ENCODE data around the gene TTN. TPM values are rescaled to one million over a fixed set of nuclear protein-coding genes. Genes with fewer than 3 reads are reported as not detected.

Gene TTN
- total and polyA plus RNA-seq, 2 of the 8 experiments (the other 6 are each of a cell fraction or from before 2014, with no cell fraction given), result 0.30 to 9.7 TPM

GRCh38 chr2:178550352-178550751 lies 256.9 kb downstream of the TTN start:
- Histone ChIP-seq H2AFZ (ENCODE audit: low read length) (no peak overlapping the region), H3K23me2 (ENCODE audit: low read depth, low read length) (no peaks in the 10 kb centered on the region), H4K91ac (replicated peaks; ENCODE audit: insufficient read length, low read length) (no peak overlapping the region), H4K20me1 (replicated peaks in 1 of 2; ENCODE audit: control insufficient read depth in 1 of 2, insufficient read depth in 2 of 2, low read length in 2 of 2) (peaks cover 3 to 5% of the 10 kb centered on the region in 2 experiments), H4K8ac (ENCODE audit: extremely low read depth, insufficient read depth, low read length) (no peak overlapping the region), H3K4ac (replicated peaks; ENCODE audit: insufficient read length, low read depth, low read length) (no peak overlapping the region), H2BK15ac (ENCODE audit: low read length) (no peak overlapping the region), H2BK12ac (ENCODE audit: low read depth, low read length) (no peak overlapping the region), H3K9ac (replicated peaks in 1 of 4; ENCODE audit: extremely low read depth in 1 of 4, low read depth in 3 of 4, low read length in 3 of 4) (no peak overlapping the region), H3K27me3 (replicated peaks in 1 of 4; ENCODE audit: control insufficient read depth in 3 of 4, extremely low read depth in 1 of 4, insufficient read depth in 3 of 4, low read length in 3 of 4) (no peaks in the 10 kb centered on the region), H3K14ac (ENCODE audit: insufficient read length) (no peak overlapping the region), H3K36me3 (ENCODE audit: control insufficient read depth in 2 of 4, insufficient read depth in 4 of 4, low read length in 3 of 4) (peaks cover 2 to 32% (median 8%) of the 10 kb centered on the region in 4 experiments; a peak in 6 of 8 replicates), H3K4me1 (replicated peaks in 1 of 4; ENCODE audit: control insufficient read depth in 3 of 4, insufficient read depth in 4 of 4, low read length in 3 of 4) (no peaks in the 10 kb centered on the region), H4K5ac (ENCODE audit: insufficient read length, low read depth, low read length) (no peak overlapping the region), H2BK120ac (replicated peaks; ENCODE audit: low read depth, low read length) (no peak overlapping the region), H3K18ac (ENCODE audit: extremely low read depth, low read length) (no peak overlapping the region), H2BK5ac (ENCODE audit: low read depth, low read length) (no peak overlapping the region), H2AK5ac (ENCODE audit: low read depth, low read length) (no peak overlapping the region), H2BK20ac (ENCODE audit: low read length) (no peak overlapping the region), H3K4me3 (ENCODE audit: extremely low read depth in 1 of 4, insufficient read depth in 2 of 4, low read depth in 3 of 4, low read length in 4 of 4) (no peak overlapping the region), H3K27ac (ENCODE audit: low read depth, low read length) (no peak overlapping the region), H3K9me3 (ENCODE audit: insufficient read depth in 2 of 2, low read depth in 1 of 2, low read length in 1 of 2) (no peaks in the 10 kb centered on the region), H3K79me1 (ENCODE audit: low read depth, low read length) (no peaks in the 10 kb centered on the region), H3K79me2 (ENCODE audit: control insufficient read depth in 1 of 2, insufficient read depth in 2 of 2, low read length in 2 of 2) (no peaks in the 10 kb centered on the region), H3K23ac (ENCODE audit: insufficient read length) (no peak overlapping the region), H3K4me2 (ENCODE audit: insufficient read depth in 1 of 2, low read depth in 2 of 2, low read length in 2 of 2) (no peak overlapping the region), H3K56ac (replicated peaks; ENCODE audit: insufficient read length, low read depth, low read length) (no peak overlapping the region)
- POLR2A ChIA-PET (ENCODE audit: partially characterized antibody), result no interaction called here
- WGBS, 2 experiments (ENCODE audit: extremely low coverage in 1 of 2, insufficient coverage in 1 of 2, insufficient read length in 1 of 2, insufficient replicate concordance in 2 of 2, low coverage in 1 of 2, low lambda C conversion rate in 2 of 2, missing lambda C conversion rate in 1 of 2), result 80% methylated on average over 2 of the region's 2 CpGs; no CpG with 5 or more reads in 1 of the 2 experiments
- FAIRE-seq (no peak), DNase-seq (ENCODE audit: low read depth in 1 of 2, low spot score in 2 of 2) (no peak)
- CTCF ChIA-PET (ENCODE audit: partially characterized antibody), result no interaction called here
- TF ChIP-seq ZNF274 (IDR thresholded peaks at IDR 0.05; ENCODE audit: borderline replicate concordance, extremely low read depth, low read length) (no peak), SP2 (IDR thresholded peaks at IDR 0.05; ENCODE audit: low read length) (no peak), CBX8 (IDR thresholded peaks at IDR 0.05; ENCODE audit: borderline replicate concordance, low read depth, low read length) (no peak), MAX (IDR thresholded peaks at IDR 0.05) (no peak), EGR1 (IDR thresholded peaks at IDR 0.05; ENCODE audit: borderline replicate concordance, low read depth, low read length) (no peak), GTF2F1 (IDR thresholded peaks at IDR 0.05; ENCODE audit: borderline replicate concordance, low read depth, low read length) (no peak), CBX5 (IDR thresholded peaks at IDR 0.05; ENCODE audit: low read depth, low read length) (no peak), CREB1 (IDR thresholded peaks at IDR 0.05) (no peak), TCF12 (IDR thresholded peaks at IDR 0.05; ENCODE audit: low read depth, low read length) (no peak), NANOG (IDR thresholded peaks at IDR 0.05; ENCODE audit: insufficient read depth, low read depth, low read length, poor library complexity, severe bottlenecking) (no peak), HDAC2 (IDR thresholded peaks at IDR 0.05; ENCODE audit: borderline replicate concordance in 1 of 2, low read depth in 2 of 2, low read length in 2 of 2) (no peak), JUND (IDR thresholded peaks at IDR 0.05; ENCODE audit: low read length) (no peak), YY1 (IDR thresholded peaks at IDR 0.05; ENCODE audit: low read depth, low read length) (no peak), CHD2 (IDR thresholded peaks at IDR 0.05; ENCODE audit: low read length) (no peak), TBP (IDR thresholded peaks at IDR 0.05; ENCODE audit: low read depth, low read length) (no peak), BRCA1 (IDR thresholded peaks at IDR 0.05; ENCODE audit: low read depth, low read length) (no peak)

Measured in H1 (cell line).